K562 (cell line): ENCODE measurements around the gene UBE2O. TPM values are rescaled to one million over a fixed set of nuclear protein-coding genes. Genes with fewer than 3 reads are reported as not detected.

Experiments used
- GABPB2 ChIP-seq: fragments of 250-450 bp; sonication (Bioruptor Pico); conservative IDR thresholded peaks from 2 replicates; pipeline ENCODE4 v1.5.1; 2021; ENCODE audit warnings: mild to moderate bottlenecking
- MNT ChIP-seq, 2 experiments: fragments of 450-650 bp; conservative IDR thresholded peaks; 2 replicates each; pipeline ENCODE4 v1.6.1; 2017; ENCODE audit warnings: mild to moderate bottlenecking in 2 of 2, moderate library complexity in 2 of 2
- MTA1 ChIP-seq: fragments of 450-650 bp; IDR thresholded peaks from 2 replicates; pipeline ENCODE4 v1.6.1; 2017; ENCODE audit warnings: borderline replicate concordance
- MTF1 ChIP-seq: fragments of 250-450 bp; sonication (Bioruptor Pico); IDR thresholded peaks from 2 replicates; pipeline ENCODE4 v1.9.0; 2021; ENCODE audit warnings: moderate library complexity, mild to moderate bottlenecking, inconsistent platforms, borderline replicate concordance
- NCOA2 ChIP-seq, 2 experiments: fragments of 450-650 bp; IDR thresholded peaks; 2 replicates each; pipeline ENCODE4 v1.6.1; 2018; ENCODE audit warnings: mild to moderate bottlenecking in 2 of 2, moderate library complexity in 1 of 2; ENCODE audit not compliant: partially characterized antibody in 2 of 2
- NFE2L1 ChIP-seq: fragments of 450-650 bp; IDR thresholded peaks from 2 replicates; pipeline ENCODE4 v1.6.1; 2016; ENCODE audit warnings: missing genetic modification characterization, low read depth, mild to moderate bottlenecking, missing compliant biosample characterization, moderate library complexity, borderline replicate concordance
- NFIX ChIP-seq: fragments of 250-450 bp; sonication (Bioruptor Pico); IDR thresholded peaks from 2 replicates; pipeline ENCODE4 v1.4.0; 2020; ENCODE audit warnings: low read depth, mild to moderate bottlenecking, moderate library complexity
- NONO ChIP-seq, 2 experiments: fragments of 200-400 bp in 1 of 2; fragments of 450-650 bp in 1 of 2; formaldehyde crosslinking in 1 of 2; IDR thresholded peaks; 2 replicates each; pipeline ENCODE4 v1.6.1; 2017; ENCODE audit warnings: low read depth in 2 of 2, mild to moderate bottlenecking in 2 of 2, moderate library complexity in 2 of 2, low read length in 1 of 2
- PHF8 ChIP-seq: fragments of 200-600 bp; sonication (generic); IDR thresholded peaks from 2 replicates; pipeline ENCODE4 v1.6.1; 2012; ENCODE audit warnings: mixed run types, mild to moderate bottlenecking, inconsistent platforms, low read length, moderate library complexity, borderline replicate concordance
- PML ChIP-seq: IDR thresholded peaks from 2 replicates; pipeline ENCODE4 v1.6.1; 2012; ENCODE audit warnings: low read length, inconsistent platforms
- POLR2B ChIP-seq: fragments of 450-650 bp; IDR thresholded peaks from 2 replicates; pipeline ENCODE4 v1.6.1; 2018; ENCODE audit warnings: low read depth; ENCODE audit not compliant: partially characterized antibody
- RFX5 ChIP-seq: IDR thresholded peaks from 2 replicates; pipeline ENCODE4 v1.6.1; 2011; ENCODE audit warnings: low read depth, mild to moderate bottlenecking, improper control_type of control experiment, low read length
- SREBF1 ChIP-seq: fragments of 150-350 bp; IDR thresholded peaks from 2 replicates; pipeline ENCODE4 v1.6.1; 2014; ENCODE audit warnings: antibody characterized with exemption, low read depth, low read length, borderline replicate concordance
- TCF3 ChIP-seq: sonication (generic); formaldehyde crosslinking; IDR thresholded peaks from 2 replicates; pipeline ENCODE4 v1.4.0; 2020; ENCODE audit warnings: mild to moderate bottlenecking, missing genetic modification reagents
- TSHZ1 ChIP-seq: fragments of 250-450 bp; sonication (Bioruptor Pico); IDR thresholded peaks from 2 replicates; pipeline ENCODE4 v1.4.0; 2020; ENCODE audit warnings: mild to moderate bottlenecking, moderate library complexity
- ZFP36 ChIP-seq: fragments of 150-350 bp; IDR thresholded peaks from 2 replicates; pipeline ENCODE4 v1.6.1; 2018; ENCODE audit warnings: low read length, low read depth; ENCODE audit not compliant: partially characterized antibody
- ZNF140 ChIP-seq: fragments of 250-450 bp; sonication (Bioruptor Pico); IDR thresholded peaks from 2 replicates; pipeline ENCODE4 v1.8.0; 2021; ENCODE audit warnings: moderate library complexity, mild to moderate bottlenecking, inconsistent platforms
- ZNF408 ChIP-seq: fragments of 250-450 bp; sonication (Bioruptor Pico); IDR thresholded peaks from 2 replicates; pipeline ENCODE4 v1.4.0; 2020; ENCODE audit warnings: low read depth, mild to moderate bottlenecking, moderate library complexity
- polyA plus RNA-seq, 8 experiments: library from polyadenylated mRNA; depleted of rRNA in 4 of 8; stranded (reverse) in 5 of 8; unstranded in 3 of 8; fragments of >200 nt; fragmentation: Nextera tagmentation in 2 of 8; fragmentation: Illumina TruSeq in 1 of 8; extraction: Ambion mirVana in 2 of 8; extraction: Trizol in 1 of 8; gene quantifications; 2 replicates each; pipeline versions ENCODE4 v1.2.1 to v1.2.3, GENCODE V29; 2011 to 2014; ENCODE audit warnings: inconsistent platforms in 1 of 8, missing spikeins in 1 of 8
- total RNA-seq, 7 experiments: library from RNA; depleted of rRNA in 6 of 7; stranded (reverse); fragments of >200 nt in 6 of 7; fragmentation: Illumina TruSeq in 2 of 7; extraction: Trizol in 2 of 7; gene quantifications; 2 replicates each; pipeline versions ENCODE4 v1.2.1 to v1.2.3, GENCODE V29; 2011 to 2021; ENCODE audit warnings: low replicate concordance in 1 of 7
- TF ChIP-seq, protein P1 (sequence below): fragments of 250-450 bp; sonication (Bioruptor Pico); IDR thresholded peaks from 2 replicates; pipeline ENCODE4 v1.4.0; 2020; ENCODE audit warnings: borderline replicate concordance

UBE2O gene
- total and polyA plus RNA-seq, 9 of the 15 experiments (the other 6 are each of a cell fraction or from before 2014, with no cell fraction given): 1.6 to 39.7 (median 13.3) TPM

DNA sequence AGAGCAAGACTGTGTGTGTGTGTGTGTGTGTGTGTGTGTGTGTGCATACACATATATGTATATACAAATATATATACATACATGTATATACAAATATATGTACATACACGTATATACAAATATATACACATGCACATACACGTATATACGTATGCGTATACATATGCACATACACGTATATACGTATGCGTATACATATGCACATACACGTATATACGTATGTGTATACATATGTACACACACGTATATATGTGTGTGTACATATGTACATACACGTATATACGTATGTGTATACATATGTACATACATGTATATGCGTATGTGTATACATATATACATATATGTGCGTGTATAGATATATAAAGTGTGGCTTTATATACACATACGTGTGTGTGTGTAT, 37.2 kb downstream of the UBE2O start (continued):
- TF ChIP-seq MNT (conservative IDR thresholded peaks at IDR 0.05) (no peak), PML (no peak), MTF1 (CRISPR knock-in tag) (peak; percentile 86; the same call in 1 of the 2 replicates), TSHZ1 (CRISPR knock-in tag) (no peak), NONO (IDR thresholded peaks at IDR 0.05; ENCODE audit: low read depth in 2 of 2, low read length in 1 of 2) (no peak), SREBF1 (no peak), ZNF140 (CRISPR knock-in tag) (peak; percentile 64; the same call in 1 of the 2 replicates), GABPB2 (CRISPR knock-in tag) (0 out of 2 replicates have a peak, but pooled peaks have one; percentile 64), MTA1 (no peak), NFE2L1 (no peak), PHF8 (no peak), ZFP36 (no peak), NCOA2 (IDR thresholded peaks at IDR 0.05; ENCODE audit: partially characterized antibody in 2 of 2) (no peak), NFIX (CRISPR knock-in tag) (peak; percentile 72), POLR2B (no peak), TCF3 (CRISPR knock-in tag) (no peak), ZNF408 (CRISPR knock-in tag) (peak; percentile 63; the same call in 1 of the 2 replicates), RFX5 (no peak)
- TF ChIP-seq, protein P1, sequence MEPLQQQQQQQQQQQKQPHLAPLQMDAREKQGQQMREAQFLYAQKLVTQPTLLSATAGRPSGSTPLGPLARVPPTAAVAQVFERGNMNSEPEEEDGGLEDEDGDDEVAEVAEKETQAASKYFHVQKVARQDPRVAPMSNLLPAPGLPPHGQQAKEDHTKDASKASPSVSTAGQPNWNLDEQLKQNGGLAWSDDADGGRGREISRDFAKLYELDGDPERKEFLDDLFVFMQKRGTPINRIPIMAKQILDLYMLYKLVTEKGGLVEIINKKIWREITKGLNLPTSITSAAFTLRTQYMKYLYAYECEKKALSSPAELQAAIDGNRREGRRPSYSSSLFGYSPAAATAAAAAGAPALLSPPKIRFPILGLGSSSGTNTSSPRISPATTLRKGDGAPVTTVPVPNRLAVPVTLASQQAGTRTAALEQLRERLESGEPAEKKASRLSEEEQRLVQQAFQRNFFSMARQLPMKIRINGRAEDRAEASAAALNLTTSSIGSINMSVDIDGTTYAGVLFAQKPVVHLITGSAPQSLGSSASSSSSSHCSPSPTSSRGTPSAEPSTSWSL: no peak
